ENCODE data around the gene C1orf210. TPM values are rescaled to one million over a fixed set of nuclear protein-coding genes. Genes with fewer than 3 reads are reported as not detected.

The C1orf210 gene
- total and polyA plus RNA-seq, 8 donors: 4.3 to 34.4 (median 14.3) TPM; not detected in 1

DNA sequence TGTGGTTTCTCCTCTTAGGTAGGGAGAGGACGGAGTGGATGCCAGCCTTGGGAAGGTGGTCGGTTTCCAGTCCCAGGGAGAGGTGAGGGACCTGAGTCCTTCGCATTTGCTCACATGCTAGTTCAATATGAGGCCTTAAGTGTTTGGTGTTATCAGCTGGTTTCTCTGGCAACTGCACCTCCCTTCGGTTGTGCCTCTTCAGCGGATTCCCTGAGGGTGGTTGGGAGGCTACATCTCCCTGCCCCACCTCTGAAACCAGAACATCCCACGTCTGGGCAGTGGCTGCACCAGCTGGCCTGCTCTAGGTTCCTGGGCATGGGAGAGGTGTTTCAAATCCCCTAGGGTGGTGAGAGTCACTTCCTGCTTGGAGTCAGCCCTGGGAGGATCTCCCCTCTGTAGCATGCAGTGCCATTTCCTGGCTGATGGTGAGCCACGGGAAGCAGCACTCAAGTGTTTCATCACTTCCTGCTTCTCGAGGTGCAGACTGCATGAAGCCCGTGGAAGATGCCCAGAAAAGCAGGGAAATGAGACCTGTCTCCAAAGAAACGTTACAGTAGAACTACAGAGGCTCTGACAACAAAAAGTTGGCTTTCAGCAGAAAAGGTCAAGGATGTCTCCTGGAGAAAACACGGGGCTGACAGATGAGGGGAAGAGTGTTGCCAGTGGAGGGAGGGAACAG, 11.1 kb downstream of the C1orf210 start:
- Histone ChIP-seq H3K27ac (peak overlapping the region; percentile 25 to 54 (median 46)), H3K4me1 (peaks cover 12 to 47% (median 41%) of the 10 kb centered on the region in 4 donors), H3K4me3 (no peak overlapping the region), H3K36me3 (no peaks in the 10 kb centered on the region), H3K27me3 (peaks cover 0 to 28% (median 10%) of the 10 kb centered on the region in 3 donors), H3K9me3 (no peaks in the 10 kb centered on the region)
- DNase-seq: peak in 1 of 2 donors; percentile 75
- WGBS, 5 donors: 28 to 48% (median 35%) methylated on average over 9 to 11 of the region's 11 CpGs
- intact Hi-C loops (cut with DNase I; ENCODE audit: low total_unique reads): no loop called here
- TF ChIP-seq POLR2AphosphoS5 (IDR thresholded peaks at IDR 0.05) (peak in 1 of 3 donors; percentile 19), POLR2A (IDR thresholded peaks at IDR 0.05) (no peak), EP300 (IDR thresholded peaks at IDR 0.05) (no peak)
- TF ChIP-seq, protein P1, sequence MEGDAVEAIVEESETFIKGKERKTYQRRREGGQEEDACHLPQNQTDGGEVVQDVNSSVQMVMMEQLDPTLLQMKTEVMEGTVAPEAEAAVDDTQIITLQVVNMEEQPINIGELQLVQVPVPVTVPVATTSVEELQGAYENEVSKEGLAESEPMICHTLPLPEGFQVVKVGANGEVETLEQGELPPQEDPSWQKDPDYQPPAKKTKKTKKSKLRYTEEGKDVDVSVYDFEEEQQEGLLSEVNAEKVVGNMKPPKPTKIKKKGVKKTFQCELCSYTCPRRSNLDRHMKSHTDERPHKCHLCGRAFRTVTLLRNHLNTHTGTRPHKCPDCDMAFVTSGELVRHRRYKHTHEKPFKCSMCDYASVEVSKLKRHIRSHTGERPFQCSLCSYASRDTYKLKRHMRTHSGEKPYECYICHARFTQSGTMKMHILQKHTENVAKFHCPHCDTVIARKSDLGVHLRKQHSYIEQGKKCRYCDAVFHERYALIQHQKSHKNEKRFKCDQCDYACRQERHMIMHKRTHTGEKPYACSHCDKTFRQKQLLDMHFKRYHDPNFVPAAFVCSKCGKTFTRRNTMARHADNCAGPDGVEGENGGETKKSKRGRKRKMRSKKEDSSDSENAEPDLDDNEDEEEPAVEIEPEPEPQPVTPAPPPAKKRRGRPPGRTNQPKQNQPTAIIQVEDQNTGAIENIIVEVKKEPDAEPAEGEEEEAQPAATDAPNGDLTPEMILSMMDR (IDR thresholded peaks at IDR 0.05): no peak

DNA sequence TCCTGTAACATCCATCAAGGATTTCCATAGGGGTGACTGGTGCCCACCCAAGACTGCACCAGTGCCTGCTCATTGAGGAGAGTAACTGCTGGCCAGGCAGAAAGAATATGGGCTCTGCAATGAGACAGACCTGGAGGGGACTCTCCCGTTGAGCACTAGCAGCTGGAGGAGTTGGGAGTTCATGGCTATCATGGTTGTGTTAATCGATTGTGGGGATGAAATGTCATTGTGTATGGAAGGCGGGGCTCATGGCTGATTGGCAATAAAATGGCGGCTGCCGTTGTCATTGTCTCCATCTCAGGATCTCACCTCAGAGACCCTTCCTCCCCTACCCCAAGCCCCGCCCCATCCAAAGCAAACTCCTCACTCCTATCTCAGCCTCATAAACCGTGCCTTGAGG, 11.7 kb downstream of the C1orf210 start:
- H3K27ac ChIP-seq: peak overlapping the region; percentile 25 to 54 (median 46)
- intact Hi-C loops (cut with DNase I; ENCODE audit: low total_unique reads): no loop called here
- H3K27me3 ChIP-seq: peaks cover 0 to 28% (median 10%) of the 10 kb centered on the region in 3 donors
- peak in 1 of 2 donors; percentile 14 for DNase-seq
- no peak overlapping the region for H3K4me3 ChIP-seq
- 83 to 88% (median 85%) methylated on average over 7 of the region's 7 CpGs for WGBS, 5 donors
- no peaks in the 10 kb centered on the region for H3K36me3 ChIP-seq
- no peaks in the 10 kb centered on the region for H3K9me3 ChIP-seq
- TF ChIP-seq POLR2A (IDR thresholded peaks at IDR 0.05): no peak
- no peak for TF ChIP-seq EP300 (IDR thresholded peaks at IDR 0.05)
- TF ChIP-seq POLR2AphosphoS5 (IDR thresholded peaks at IDR 0.05): no peak
- TF ChIP-seq, protein P1 (IDR thresholded peaks at IDR 0.05): no peak
- peaks cover 12 to 48% (median 42%) of the 10 kb centered on the region in 4 donors for H3K4me1 ChIP-seq

DNA sequence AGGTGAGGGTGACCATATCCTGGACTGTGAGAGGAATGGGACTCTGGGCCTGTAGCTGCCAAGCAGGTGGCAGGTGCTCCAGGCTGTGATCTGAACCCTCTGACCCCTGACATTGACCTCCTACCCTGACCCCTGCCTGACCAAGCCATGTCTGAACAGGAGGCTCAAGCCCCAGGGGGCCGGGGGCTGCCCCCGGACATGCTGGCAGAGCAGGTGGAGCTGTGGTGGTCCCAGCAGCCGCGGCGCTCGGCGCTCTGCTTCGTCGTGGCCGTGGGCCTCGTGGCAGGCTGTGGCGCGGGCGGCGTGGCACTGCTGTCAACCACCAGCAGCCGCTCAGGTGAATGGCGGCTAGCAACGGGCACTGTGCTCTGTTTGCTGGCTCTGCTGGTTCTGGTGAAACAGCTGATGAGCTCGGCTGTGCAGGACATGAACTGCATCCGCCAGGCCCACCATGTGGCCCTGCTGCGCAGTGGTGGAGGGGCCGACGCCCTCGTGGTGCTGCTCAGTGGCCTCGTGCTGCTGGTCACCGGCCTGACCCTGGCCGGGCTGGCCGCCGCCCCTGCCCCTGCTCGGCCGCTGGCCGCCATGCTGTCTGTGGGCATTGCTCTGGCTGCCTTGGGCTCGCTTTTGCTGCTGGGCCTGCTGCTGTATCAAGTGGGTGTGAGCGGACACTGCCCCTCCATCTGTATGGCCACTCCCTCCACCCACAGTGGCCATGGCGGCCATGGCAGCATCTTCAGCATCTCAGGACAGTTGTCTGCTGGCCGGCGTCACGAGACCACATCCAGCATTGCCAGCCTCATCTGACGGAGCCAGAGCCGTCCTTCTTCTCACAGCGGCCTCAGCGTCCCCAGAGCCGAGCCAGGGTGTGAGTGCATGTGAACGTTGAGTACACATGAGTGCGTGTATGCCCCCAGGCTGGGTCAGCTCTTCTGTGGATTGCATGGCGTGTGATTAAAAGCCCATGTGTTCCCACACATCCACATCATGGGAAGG, 12.5 kb downstream of the C1orf210 start:
- DNase-seq: peak in 1 of 2 donors; percentile 16
- WGBS, 5 donors: 91 to 97% (median 95%) methylated on average over 16 to 46 of the region's 46 CpGs

More for the DNA sequence above, 12.5 kb downstream of the C1orf210 start:
- Histone ChIP-seq H3K36me3 (no peaks in the 10 kb centered on the region), H3K27me3 (peaks cover 0 to 28% (median 10%) of the 10 kb centered on the region in 3 donors), H3K9me3 (no peaks in the 10 kb centered on the region), H3K4me3 (no peak overlapping the region), H3K27ac (no peak overlapping the region), H3K4me1 (peaks cover 12 to 48% (median 42%) of the 10 kb centered on the region in 4 donors)
- no peak for TF ChIP-seq EP300 (IDR thresholded peaks at IDR 0.05)
- TF ChIP-seq, protein P1 (IDR thresholded peaks at IDR 0.05): no peak
- no peak for TF ChIP-seq POLR2AphosphoS5 (IDR thresholded peaks at IDR 0.05)
- no peak for TF ChIP-seq POLR2A (IDR thresholded peaks at IDR 0.05)
- intact Hi-C loops (cut with DNase I; ENCODE audit: low total_unique reads): no loop called here

Data from stomach (tissue), 9 donors.